SK-N-SH (cell line): ENCODE measurements around the gene BACE2. TPM values are rescaled to one million over a fixed set of nuclear protein-coding genes. Genes with fewer than 3 reads are reported as not detected.

ENCODE experiments used
- CTCF ChIA-PET: fragments of 300-600, 350-600 bp; formaldehyde crosslinking; extraction: SDS; loops from one replicate; lab custom pipeline; 2021; lab: Yijun Ruan, JAX
- POLR2A ChIA-PET: fragments of 350-600 bp; sonication (Branson Sonifier 250); formaldehyde crosslinking; extraction: SDS; loops from one replicate; lab custom pipeline; 2020; ENCODE audit warnings: antibody characterized with exemption, inconsistent platforms; lab: Yijun Ruan, JAX
- DNase-seq: peaks from one replicate; pipeline ENCODE4 v3.0.0; 2012
- H2AFZ ChIP-seq: fragments of 200-600 bp; sonication (generic); 2 replicates; pipeline ENCODE4 v1.8.1; 2016; ENCODE audit warnings: antibody characterized with exemption, mild to moderate bottlenecking, low read depth
- H3F3A ChIP-seq: fragments of 200-600 bp; sonication (generic); replicated peaks from 2 replicates; pipeline ENCODE3; 2016; ENCODE audit warnings: antibody characterized with exemption, mild to moderate bottlenecking; ENCODE audit not compliant: insufficient read depth
- H3K27ac ChIP-seq, 2 experiments: fragments of 200-500 bp in 1 of 2; fragments of 200-600 bp in 1 of 2; sonication (Bioruptor generic) in 1 of 2; sonication (generic), shearing (Covaris generic) in 1 of 2; 2 replicates each; pipeline versions ENCODE4 v1.5.1 to v1.6.1; 2014 to 2016; ENCODE audit warnings: low read depth in 2 of 2, inconsistent platforms in 1 of 2, low read length in 1 of 2, mild to moderate bottlenecking in 1 of 2, mixed read lengths in 1 of 2
- H3K27me3 ChIP-seq: fragments of 200-600 bp; sonication (generic), shearing (Covaris generic); 2 replicates; pipeline ENCODE4 v1.6.1; 2016; ENCODE audit warnings: mixed run types; ENCODE audit not compliant: insufficient read depth
- H3K36me3 ChIP-seq, 2 experiments: fragments of 200-500 bp in 1 of 2; fragments of 200-600 bp in 1 of 2; sonication (Bioruptor generic) in 1 of 2; sonication (generic) in 1 of 2; replicated peaks in 1 of 2; 2 replicates each; pipeline versions ENCODE3 to v1.5.1; 2014 to 2016; ENCODE audit warnings: low read length in 1 of 2, mild to moderate bottlenecking in 1 of 2; ENCODE audit not compliant: insufficient read depth in 2 of 2, control insufficient read depth in 1 of 2
- H3K4me1 ChIP-seq, 2 experiments: fragments of 200-500 bp in 1 of 2; fragments of 200-600 bp in 1 of 2; sonication (Bioruptor generic) in 1 of 2; sonication (generic), shearing (Covaris generic) in 1 of 2; 2 replicates each; pipeline versions ENCODE4 v1.5.1 to v1.6.1; 2014 to 2016; ENCODE audit warnings: low read depth in 1 of 2, low read length in 1 of 2, mixed run types in 1 of 2; ENCODE audit not compliant: insufficient read depth in 2 of 2, control insufficient read depth in 1 of 2
- H3K4me2 ChIP-seq: fragments of 200-600 bp; sonication (generic), shearing (Covaris generic); 2 replicates; pipeline ENCODE4 v1.6.1; 2017; ENCODE audit warnings: mixed run types
- H3K4me3 ChIP-seq, 2 experiments: fragments of 200-500 bp in 1 of 2; fragments of 200-600 bp in 1 of 2; sonication (Bioruptor generic) in 1 of 2; sonication (generic), shearing (Covaris generic) in 1 of 2; 2 replicates each; pipeline versions ENCODE4 v1.5.1 to v1.8.1; 2014 to 2016; ENCODE audit warnings: low read depth in 2 of 2, inconsistent platforms in 1 of 2, low read length in 1 of 2, mild to moderate bottlenecking in 1 of 2, mixed read lengths in 1 of 2, moderate library complexity in 1 of 2
- H3K79me2 ChIP-seq: fragments of 200-600 bp; sonication (generic); 2 replicates; pipeline ENCODE4 v1.8.1; 2017; ENCODE audit warnings: mild to moderate bottlenecking; ENCODE audit not compliant: insufficient read depth
- H3K9ac ChIP-seq: fragments of 200-600 bp; sonication (generic); 2 replicates; pipeline ENCODE4 v1.6.1; 2017; ENCODE audit warnings: mixed run types
- H3K9me2 ChIP-seq: fragments of 200-600 bp; sonication (generic); 2 replicates; pipeline ENCODE4 v1.6.1; 2017; ENCODE audit warnings: mixed run types
- H3K9me3 ChIP-seq: fragments of 200-600 bp; sonication (generic); 2 replicates; pipeline ENCODE4 v1.6.1; 2017; ENCODE audit warnings: mixed run types, mild to moderate bottlenecking, moderate library complexity
- H4K20me1 ChIP-seq: fragments of 200-600 bp; sonication (generic); 2 replicates; pipeline ENCODE4 v1.6.1; 2017; ENCODE audit warnings: mild to moderate bottlenecking, mixed run types; ENCODE audit not compliant: insufficient read depth
- CHD2 ChIP-seq: fragments of 150-350 bp; IDR thresholded peaks from 2 replicates; pipeline ENCODE4 v1.6.1; 2018; ENCODE audit warnings: low read length; ENCODE audit not compliant: partially characterized antibody
- EP300 ChIP-seq, 2 experiments: IDR thresholded peaks; 2 replicates each; pipeline versions ENCODE4 v1.4.0 to v1.6.1; 2012; ENCODE audit warnings: borderline replicate concordance in 1 of 2, low read depth in 1 of 2, low read length in 1 of 2
- EZH2phosphoT487 ChIP-seq: fragments of 200-600 bp; sonication (generic); IDR thresholded peaks from 2 replicates; pipeline ENCODE4 v1.6.1; 2017; ENCODE audit warnings: low read depth, mixed run types, mild to moderate bottlenecking, antibody characterized with exemption, moderate library complexity, borderline replicate concordance
- FOSL2 ChIP-seq: IDR thresholded peaks from 2 replicates; pipeline ENCODE4 v1.4.0; 2012; ENCODE audit warnings: low read depth, mild to moderate bottlenecking, moderate library complexity, borderline replicate concordance
- FOXJ3 ChIP-seq: sonication (generic); formaldehyde crosslinking; IDR thresholded peaks from 2 replicates; pipeline ENCODE4 v1.5.1; 2020; ENCODE audit warnings: mild to moderate bottlenecking, missing genetic modification reagents
- FOXM1 ChIP-seq: IDR thresholded peaks from 2 replicates; pipeline ENCODE4 v1.4.0; 2012; ENCODE audit warnings: low read depth, mild to moderate bottlenecking
- GABPA ChIP-seq: IDR thresholded peaks from 2 replicates; pipeline ENCODE4 v1.4.0; 2012; ENCODE audit warnings: low read depth, mild to moderate bottlenecking
- IRF3 ChIP-seq: fragments of 150-350 bp; IDR thresholded peaks from 2 replicates; pipeline ENCODE4 v1.6.1; 2016; ENCODE audit warnings: mild to moderate bottlenecking, low read depth, low read length
- MAX ChIP-seq: IDR thresholded peaks from 2 replicates; pipeline ENCODE4 v1.4.0; 2012; ENCODE audit warnings: low read depth
- MXI1 ChIP-seq: IDR thresholded peaks from 2 replicates; pipeline ENCODE4 v1.6.1; 2012; ENCODE audit warnings: mild to moderate bottlenecking, low read depth, low read length, improper control_type of control experiment
- NFIC ChIP-seq: IDR thresholded peaks from 2 replicates; pipeline ENCODE4 v1.4.0; 2012; ENCODE audit warnings: borderline replicate concordance
- NRF1 ChIP-seq: IDR thresholded peaks from 2 replicates; pipeline ENCODE4 v1.6.1; 2012; ENCODE audit warnings: low read depth, mild to moderate bottlenecking, low read length
- PBX3 ChIP-seq: IDR thresholded peaks from 2 replicates; pipeline ENCODE4; 2012
- POLR2AphosphoS5 ChIP-seq: IDR thresholded peaks from 2 replicates; pipeline ENCODE4 v1.6.1; 2012; ENCODE audit warnings: low read depth, low read length
- RCOR1 ChIP-seq: fragments of 150-350 bp; IDR thresholded peaks from 2 replicates; pipeline ENCODE4 v1.6.1; 2017; ENCODE audit warnings: antibody characterized with exemption, low read length
- RFX5 ChIP-seq: IDR thresholded peaks from 2 replicates; pipeline ENCODE4 v1.6.1; 2012; ENCODE audit warnings: mild to moderate bottlenecking, improper control_type of control experiment, low read length
- SMC3 ChIP-seq: IDR thresholded peaks from 2 replicates; pipeline ENCODE4 v1.6.1; 2012; ENCODE audit warnings: low read depth, low read length, improper control_type of control experiment
- TAF1 ChIP-seq: IDR thresholded peaks from 2 replicates; pipeline ENCODE4 v1.6.1; 2012; ENCODE audit warnings: low read depth, mild to moderate bottlenecking, low read length, moderate library complexity, borderline replicate concordance
- TCF12 ChIP-seq: IDR thresholded peaks from 2 replicates; pipeline ENCODE4 v1.4.0; 2012
- USF1 ChIP-seq: IDR thresholded peaks from 2 replicates; pipeline ENCODE4 v1.4.0; 2012; ENCODE audit warnings: low read depth, borderline replicate concordance
- WGBS: methylation state at CpG from one replicate; pipeline ENCODE4 v1.1.6; 2017; ENCODE audit warnings: low lambda C conversion rate; 5-methylcytosine and 5-hydroxymethylcytosine counted together
- polyA plus RNA-seq, 3 experiments: library from polyadenylated mRNA; depleted of rRNA; stranded (reverse); fragments of >200 nt; gene quantifications; 2 replicates each; pipeline ENCODE4 v1.2.3, GENCODE V29; 2012

BACE2 gene
- polyA plus RNA-seq, 1 of the 3 experiments (the other 2 are of a cell fraction), result 23.4 TPM

- Histone ChIP-seq H3K36me3 (no peaks in the 10 kb centered on the region), H3K79me2 (no peaks in the 10 kb centered on the region), H4K20me1 (no peaks in the 10 kb centered on the region), H3F3A (no peaks in the 10 kb centered on the region), H3K4me2 (no peak overlapping the region), H3K27ac (no peak overlapping the region), H3K4me3 (no peak overlapping the region), H3K4me1 (no peaks in the 10 kb centered on the region), H3K9ac (no peak overlapping the region), H3K9me3 (no peaks in the 10 kb centered on the region), H3K27me3 (peaks cover 12% of the 10 kb centered on the region; the same call in 1 of the 2 replicates), H2AFZ (no peak overlapping the region), H3K9me2 (no peaks in the 10 kb centered on the region)
- ChIA-PET POLR2A (no interaction called here), CTCF (no interaction called here)
- WGBS, result 53% methylated on average over 10 of the region's 10 CpGs
- no peak for TF ChIP-seq NRF1
- no peak for TF ChIP-seq MXI1
- TF ChIP-seq EP300 (IDR thresholded peaks at IDR 0.05; ENCODE audit: borderline replicate concordance in 1 of 2, low read depth in 1 of 2, low read length in 1 of 2), result no peak
- no peak for TF ChIP-seq FOXM1
- no peak for TF ChIP-seq PBX3
- no peak for TF ChIP-seq IRF3
- no peak for TF ChIP-seq POLR2AphosphoS5
- TF ChIP-seq FOSL2, result no peak
- no peak for TF ChIP-seq FOXJ3 (CRISPR knock-in tag)
- no peak for TF ChIP-seq MAX
- TF ChIP-seq RFX5, result no peak
- no peak for TF ChIP-seq TCF12
- no peak for TF ChIP-seq NFIC
- TF ChIP-seq CHD2, result no peak
- no peak for DNase-seq
Measured at GRCh38 chr21:41317458-41317857, 149.5 kb downstream of the BACE2 start.

GRCh38 chr21:41318218-41318617 is 150.3 kb downstream of the BACE2 start:
- Histone ChIP-seq H3K9me3 (no peaks in the 10 kb centered on the region), H4K20me1 (no peaks in the 10 kb centered on the region), H3K9me2 (no peaks in the 10 kb centered on the region), H3K4me3 (no peak overlapping the region), H3K9ac (no peak overlapping the region), H3K27me3 (peaks cover 12% of the 10 kb centered on the region; the same call in 1 of the 2 replicates), H3F3A (no peaks in the 10 kb centered on the region), H3K36me3 (no peaks in the 10 kb centered on the region), H3K4me2 (no peak overlapping the region), H3K4me1 (no peaks in the 10 kb centered on the region), H3K79me2 (no peaks in the 10 kb centered on the region), H3K27ac (no peak overlapping the region), H2AFZ (no peak overlapping the region)
- WGBS, result 19% methylated on average over 3 of the region's 9 CpGs
- POLR2A ChIA-PET, result no interaction called here
- no peak for DNase-seq
- no peak for TF ChIP-seq FOXJ3 (CRISPR knock-in tag)
- no peak for TF ChIP-seq EZH2phosphoT487
- TF ChIP-seq POLR2AphosphoS5, result no peak
- no peak for TF ChIP-seq RCOR1
- TF ChIP-seq SMC3, result no peak
- no peak for TF ChIP-seq GABPA
- no peak for TF ChIP-seq IRF3
- no peak for TF ChIP-seq USF1
- no peak for TF ChIP-seq NRF1
- TF ChIP-seq TAF1, result no peak
- no peak for TF ChIP-seq NFIC
- CTCF ChIA-PET, result interaction anchor here (0.7 kb wide), 1 partner anchor 35 kb away, joined by 5 read pairs; no protein-coding TSS in a partner anchor
